GM13976 (cell line): ENCODE measurements around the gene SELENOK.

Source experiments
- DNase-seq: peaks from one replicate; pipeline ENCODE4 v3.0.0; 2012; ENCODE audit warnings: low spot score
- CTCF ChIP-seq: IDR thresholded peaks from 2 replicates; pipeline ENCODE4 v1.5.1; 2012; ENCODE audit warnings: borderline replicate concordance, mild to moderate bottlenecking; ENCODE audit not compliant: insufficient read depth; ENCODE audit errors: extremely low read depth, missing control alignments, control extremely low read depth
- in situ Hi-C: fragments of 300-500 bp; cut with MboI; formaldehyde crosslinking; loops from one replicate; pipeline ENCODE4 v1.12.0; 2022; ENCODE audit warnings: low sequenced_read_pairs, mixed read lengths, inconsistent platforms; ENCODE audit not compliant: unreplicated experiment

SELENOK gene

DNA sequence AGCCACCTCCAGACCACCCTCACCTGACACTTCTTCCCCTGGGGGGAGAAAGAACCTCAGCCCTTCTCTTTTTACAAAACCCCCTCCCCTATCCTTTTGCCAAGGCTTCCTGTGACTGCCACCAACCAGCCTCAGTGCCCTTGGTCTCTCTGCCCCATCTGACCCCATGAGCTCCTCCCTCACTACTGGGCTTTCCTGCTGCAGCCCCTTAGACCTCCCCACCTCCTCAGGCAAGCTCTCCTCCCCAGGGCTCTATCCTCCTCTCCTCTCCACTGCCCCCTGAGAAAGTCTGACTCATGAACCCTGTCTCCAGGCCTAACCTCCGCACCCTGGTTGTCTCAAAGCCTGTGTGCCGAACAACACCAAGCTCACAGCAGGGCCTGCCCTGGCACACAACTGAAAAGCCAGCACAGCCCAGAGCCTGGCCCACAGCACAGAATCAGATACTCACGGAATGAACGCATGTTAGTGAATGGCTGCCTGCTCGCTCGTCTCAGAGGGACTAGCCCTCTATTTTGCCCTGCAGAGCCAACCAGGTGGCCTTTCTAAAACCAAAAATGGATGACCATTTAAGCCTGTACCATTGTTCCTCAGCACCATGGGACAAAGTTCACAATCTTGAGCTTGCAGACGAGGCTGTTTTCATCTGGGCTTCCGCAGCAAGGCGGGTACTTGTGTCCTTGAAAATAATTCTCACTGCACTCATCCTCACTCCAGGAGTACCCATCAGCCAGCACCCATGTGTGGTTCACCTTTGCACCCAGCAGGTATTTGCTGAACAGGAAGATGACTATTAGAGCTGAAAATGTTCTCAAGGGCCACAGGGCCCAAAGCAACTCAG, 47.2 kb downstream of the SELENOK start:
- TF ChIP-seq CTCF: no peak
- DNase-seq: no peak
- in situ Hi-C loops: no loop called here

- no peak for DNase-seq
- no peak for TF ChIP-seq CTCF
- in situ Hi-C loops: no loop called here
Observed at GRCh38 chr3:53843195-53844177, 48.2 kb downstream of the SELENOK start.

- in situ Hi-C loops: no loop called here
- TF ChIP-seq CTCF: no peak
- DNase-seq: no peak
Observed at GRCh38 chr3:53842436-53843194, 49.0 kb downstream of the SELENOK start.

DNA sequence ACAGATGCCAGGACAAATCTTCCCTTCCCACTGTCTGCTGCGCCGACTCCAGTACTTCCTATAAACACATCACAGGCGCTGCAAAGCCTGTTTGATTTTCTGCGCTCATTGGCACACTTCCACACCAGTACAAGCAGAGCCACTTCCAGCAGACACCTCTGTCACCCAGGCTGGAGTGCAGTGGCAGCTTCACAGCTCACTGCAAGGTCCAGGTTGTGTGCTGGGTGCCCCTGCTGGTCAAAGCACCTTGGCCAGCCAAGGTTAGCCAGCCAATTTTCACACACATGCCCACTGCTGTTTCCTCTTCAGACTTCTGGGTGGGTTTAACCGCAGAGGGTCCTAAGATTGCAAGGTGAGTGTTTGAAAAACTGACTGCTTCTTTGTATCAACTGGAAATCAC, 50.4 kb downstream of the SELENOK start:
- in situ Hi-C loops: no loop called here
- no peak for DNase-seq
- no peak for TF ChIP-seq CTCF

DNA sequence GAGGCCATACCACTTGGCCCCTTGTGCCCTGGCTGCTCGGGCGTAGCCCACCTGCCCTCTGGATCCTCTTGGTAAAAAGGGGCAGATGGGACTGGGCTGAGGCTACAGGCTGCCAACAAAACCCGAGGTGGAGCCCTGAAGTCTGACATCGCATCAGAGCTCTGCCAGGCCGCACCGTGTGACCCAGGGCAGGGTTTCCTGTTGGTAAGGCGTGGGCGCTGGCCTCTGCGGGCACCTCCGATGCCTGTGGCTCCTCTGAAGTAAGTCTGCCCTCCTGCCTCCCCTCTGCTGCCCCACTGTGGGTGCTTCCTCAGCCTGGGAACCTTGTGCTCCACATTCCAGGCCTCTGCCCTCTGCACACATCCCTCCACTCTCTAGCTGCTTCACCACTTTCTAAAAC, 54.3 kb downstream of the SELENOK start:
- DNase-seq: no peak
- no peak for TF ChIP-seq CTCF
- in situ Hi-C loops: no loop called here
